Glutamatergic neuron (in vitro differentiated cells): ENCODE measurements around the gene PLEKHA1. TPM values are rescaled to one million over a fixed set of nuclear protein-coding genes. Genes with fewer than 3 reads are reported as not detected.

Source experiments
- DNase-seq: peaks from one replicate; pipeline ENCODE4 v3.0.0; 2022
- H3K27ac Mint-ChIP-seq: one replicate; pipeline ENCODE4 v1.8.0; 2020; ENCODE audit warnings: mild to moderate bottlenecking, mixed read lengths, inconsistent platforms; ENCODE audit not compliant: unreplicated experiment
- H3K27me3 Mint-ChIP-seq: one replicate; pipeline ENCODE4 v1.8.0; 2020; ENCODE audit warnings: mild to moderate bottlenecking, moderate library complexity, mixed read lengths, inconsistent platforms; ENCODE audit not compliant: unreplicated experiment
- H3K36me3 Mint-ChIP-seq: one replicate; pipeline ENCODE4 v1.8.0; 2020; ENCODE audit warnings: mild to moderate bottlenecking, mixed read lengths, inconsistent platforms; ENCODE audit not compliant: unreplicated experiment
- H3K4me1 Mint-ChIP-seq: one replicate; pipeline ENCODE4 v1.8.0; 2020; ENCODE audit warnings: mild to moderate bottlenecking, low read depth, mixed read lengths, inconsistent platforms; ENCODE audit not compliant: unreplicated experiment
- H3K4me3 Mint-ChIP-seq: one replicate; pipeline ENCODE4 v1.8.0; 2020; ENCODE audit warnings: mild to moderate bottlenecking, mixed read lengths, inconsistent platforms; ENCODE audit not compliant: unreplicated experiment
- H3K9me3 Mint-ChIP-seq: one replicate; pipeline ENCODE4 v1.8.0; 2020; ENCODE audit warnings: mild to moderate bottlenecking, moderate library complexity, mixed read lengths, inconsistent platforms; ENCODE audit not compliant: unreplicated experiment
- total RNA-seq: library from RNA; stranded (reverse); fragmentation: NEBNext Ultra II Directional; extraction: Animal tissue kit (Norgen Biotek cat#: 25700); gene quantifications from one replicate; pipeline ENCODE4 v1.2.1, GENCODE V29; 2021; ENCODE audit not compliant: unreplicated experiment
- TF ChIP-seq, protein P1 (sequence below): fragments of 200-600 bp; sonication (generic); IDR thresholded peaks from one replicate; pipeline ENCODE4 v1.5.0; 2021; ENCODE audit not compliant: partially characterized antibody, unreplicated experiment

PLEKHA1 gene
- total RNA-seq, 1 donor from 2014 or later, result 31.4 TPM

DNA sequence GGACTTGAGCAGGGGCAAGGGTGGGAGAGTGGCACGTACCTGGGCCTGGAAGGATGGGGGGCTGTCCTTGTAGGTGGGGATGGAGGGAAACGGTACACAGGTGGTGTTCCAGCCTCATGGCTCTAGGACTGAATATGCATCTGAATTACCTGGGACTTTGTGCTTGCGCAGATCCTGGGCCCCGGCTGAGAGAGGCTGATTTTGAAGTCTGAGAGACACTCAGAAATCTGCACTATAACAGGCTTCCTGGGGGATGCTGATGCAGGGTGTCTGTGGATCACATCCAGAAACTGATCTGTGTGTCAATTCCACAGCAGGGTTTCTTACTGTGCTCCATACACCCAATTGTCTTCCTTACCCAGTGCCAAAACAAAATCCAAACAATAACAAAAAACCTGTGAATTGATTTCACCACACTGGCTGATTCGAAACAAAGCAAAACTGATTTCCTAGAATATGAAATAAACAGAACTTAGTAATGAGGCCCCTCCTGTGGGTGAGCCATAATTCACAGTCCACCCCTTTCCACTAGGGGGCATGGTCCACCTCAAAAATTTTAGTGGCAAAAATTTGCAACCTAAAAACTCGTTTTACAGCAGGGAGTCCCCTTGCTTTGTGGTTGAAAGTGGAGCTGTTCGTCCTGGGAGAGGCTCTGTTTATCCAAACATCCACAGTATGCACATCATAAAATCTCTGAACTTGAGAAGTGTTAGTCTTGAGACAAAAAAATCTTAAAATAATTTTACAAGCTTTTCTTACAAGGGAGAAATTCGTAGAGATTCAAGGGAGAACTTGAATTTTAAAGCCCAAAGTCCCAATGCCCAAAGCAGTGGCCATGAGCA lies 32.0 kb upstream of the PLEKHA1 start:
- Mint-ChIP-seq H3K27ac (no peak overlapping the region), H3K27me3 (peaks cover 4% of the 10 kb centered on the region)
- DNase-seq, result peak; percentile 32

GRCh38 chr10:122343135-122343800 lies 31.2 kb upstream of the PLEKHA1 start:
- H3K27me3 Mint-ChIP-seq, result peaks cover 4% of the 10 kb centered on the region
- H3K27ac Mint-ChIP-seq, result no peak overlapping the region
- no peak overlapping the region for H3K4me3 Mint-ChIP-seq
- TF ChIP-seq, protein P1, sequence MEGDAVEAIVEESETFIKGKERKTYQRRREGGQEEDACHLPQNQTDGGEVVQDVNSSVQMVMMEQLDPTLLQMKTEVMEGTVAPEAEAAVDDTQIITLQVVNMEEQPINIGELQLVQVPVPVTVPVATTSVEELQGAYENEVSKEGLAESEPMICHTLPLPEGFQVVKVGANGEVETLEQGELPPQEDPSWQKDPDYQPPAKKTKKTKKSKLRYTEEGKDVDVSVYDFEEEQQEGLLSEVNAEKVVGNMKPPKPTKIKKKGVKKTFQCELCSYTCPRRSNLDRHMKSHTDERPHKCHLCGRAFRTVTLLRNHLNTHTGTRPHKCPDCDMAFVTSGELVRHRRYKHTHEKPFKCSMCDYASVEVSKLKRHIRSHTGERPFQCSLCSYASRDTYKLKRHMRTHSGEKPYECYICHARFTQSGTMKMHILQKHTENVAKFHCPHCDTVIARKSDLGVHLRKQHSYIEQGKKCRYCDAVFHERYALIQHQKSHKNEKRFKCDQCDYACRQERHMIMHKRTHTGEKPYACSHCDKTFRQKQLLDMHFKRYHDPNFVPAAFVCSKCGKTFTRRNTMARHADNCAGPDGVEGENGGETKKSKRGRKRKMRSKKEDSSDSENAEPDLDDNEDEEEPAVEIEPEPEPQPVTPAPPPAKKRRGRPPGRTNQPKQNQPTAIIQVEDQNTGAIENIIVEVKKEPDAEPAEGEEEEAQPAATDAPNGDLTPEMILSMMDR, result no peak
- no peak for DNase-seq
- peaks cover 19% of the 10 kb centered on the region for H3K36me3 Mint-ChIP-seq
- peaks cover 2% of the 10 kb centered on the region for H3K4me1 Mint-ChIP-seq
- H3K9me3 Mint-ChIP-seq, result peaks cover 2% of the 10 kb centered on the region

More for the DNA sequence above, 32.0 kb upstream of the PLEKHA1 start:
- TF ChIP-seq, protein P1, result peak; percentile 78
- H3K4me1 Mint-ChIP-seq, result peaks cover 2% of the 10 kb centered on the region
- peaks cover 2% of the 10 kb centered on the region for H3K9me3 Mint-ChIP-seq
- peaks cover 19% of the 10 kb centered on the region for H3K36me3 Mint-ChIP-seq
- H3K4me3 Mint-ChIP-seq, result no peak overlapping the region

GRCh38 chr10:122343936-122344335 lies 30.6 kb upstream of the PLEKHA1 start:
- no peak overlapping the region for H3K27ac Mint-ChIP-seq
- peaks cover 19% of the 10 kb centered on the region for H3K36me3 Mint-ChIP-seq
- TF ChIP-seq, protein P1, result no peak
- H3K27me3 Mint-ChIP-seq, result peaks cover 4% of the 10 kb centered on the region
- H3K4me1 Mint-ChIP-seq, result peaks cover 2% of the 10 kb centered on the region
- peaks cover 2% of the 10 kb centered on the region for H3K9me3 Mint-ChIP-seq
- no peak overlapping the region for H3K4me3 Mint-ChIP-seq
- DNase-seq, result no peak

DNA sequence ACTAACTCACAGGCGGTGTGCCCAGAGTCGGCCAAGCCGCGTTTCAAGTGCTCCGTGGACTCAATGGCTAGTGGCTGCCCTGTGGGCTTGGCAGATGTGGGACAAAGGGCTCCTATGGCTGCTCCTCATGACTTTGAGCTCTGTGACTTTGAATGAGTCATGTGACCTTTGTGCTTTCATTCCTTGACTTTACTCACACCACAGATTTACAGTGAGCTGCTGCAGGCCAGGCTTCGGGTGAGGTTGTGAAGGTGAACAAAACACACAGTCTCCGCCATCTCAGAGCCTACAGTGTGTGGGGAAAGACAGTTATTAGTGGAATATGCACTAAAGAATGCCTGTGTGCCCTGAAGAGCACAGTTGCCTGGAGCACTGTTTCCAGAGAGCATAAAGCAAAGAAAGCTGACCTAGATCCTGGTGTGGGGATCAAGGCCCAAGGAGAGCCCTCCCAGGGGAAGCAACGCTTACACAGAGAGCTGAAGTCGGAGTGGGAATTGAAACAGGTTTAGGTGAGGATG lies 29.7 kb upstream of the PLEKHA1 start:
- DNase-seq, result no peak
- Mint-ChIP-seq H3K27ac (no peak overlapping the region), H3K9me3 (peaks cover 2% of the 10 kb centered on the region), H3K27me3 (peaks cover 4% of the 10 kb centered on the region), H3K4me3 (no peak overlapping the region), H3K36me3 (peaks cover 19% of the 10 kb centered on the region), H3K4me1 (peaks cover 2% of the 10 kb centered on the region)
- TF ChIP-seq, protein P1, result no peak
